Measurements from ENCODE around the gene CDH15.
"Not testable (repeated sequence)": the region's sequence is repeated elsewhere in the genome, so short reads cannot be mapped to it uniquely, and the experiment has no call there.

CDH15 gene

GRCh38 chr16:89157778-89158177, 13.8 kb upstream of the CDH15 start:
- DNase-seq = no peak

- no peak for DNase-seq
Measured at GRCh38 chr16:89159066-89159849, 12.3 kb upstream of the CDH15 start.

GRCh38 chr16:89159850-89160354, 11.6 kb upstream of the CDH15 start:
- DNase-seq = no peak

GRCh38 chr16:89160977-89161701, 10.4 kb upstream of the CDH15 start:
- DNase-seq = no peak

GRCh38 chr16:89161763-89162713, 9.5 kb upstream of the CDH15 start:
- no peak for DNase-seq

- no peak for DNase-seq
Measured at GRCh38 chr16:89163297-89163696, 8.3 kb upstream of the CDH15 start.

GRCh38 chr16:89164436-89164835, 7.1 kb upstream of the CDH15 start:
- DNase-seq = no peak

GRCh38 chr16:89164847-89165680, 6.5 kb upstream of the CDH15 start:
- DNase-seq = no peak

- not testable (repeated sequence) for DNase-seq
Measured at GRCh38 chr16:89165681-89165979, 5.9 kb upstream of the CDH15 start.

GRCh38 chr16:89166696-89167424, 4.7 kb upstream of the CDH15 start:
- no peak for DNase-seq

- DNase-seq = no peak
Measured at GRCh38 chr16:89167425-89167941, 4.1 kb upstream of the CDH15 start.

- no peak for DNase-seq
Measured at GRCh38 chr16:89168381-89169189, 3.0 kb upstream of the CDH15 start.

GRCh38 chr16:89169778-89170177, 1.8 kb upstream of the CDH15 start:
- DNase-seq = no peak

- DNase-seq = peak; percentile 26
Measured at GRCh38 chr16:89170346-89171215, 967 bp upstream of the CDH15 start.

- DNase-seq = no peak
Measured at GRCh38 chr16:89172171-89172527, 601 bp downstream of the CDH15 start.

- DNase-seq = no peak
Measured at GRCh38 chr16:89172528-89173173, 1.1 kb downstream of the CDH15 start.

GRCh38 chr16:89173174-89173921, 1.8 kb downstream of the CDH15 start:
- no peak for DNase-seq

Measured in NCI-H187 treated with DMSO at 0.1 percent for 48 hours (cell line).